Measurements from ENCODE around the gene PIAS2.
"Not testable (repeated sequence)": the region's sequence is repeated elsewhere in the genome, so short reads cannot be mapped to it uniquely, and the experiment has no call there.

DNA sequence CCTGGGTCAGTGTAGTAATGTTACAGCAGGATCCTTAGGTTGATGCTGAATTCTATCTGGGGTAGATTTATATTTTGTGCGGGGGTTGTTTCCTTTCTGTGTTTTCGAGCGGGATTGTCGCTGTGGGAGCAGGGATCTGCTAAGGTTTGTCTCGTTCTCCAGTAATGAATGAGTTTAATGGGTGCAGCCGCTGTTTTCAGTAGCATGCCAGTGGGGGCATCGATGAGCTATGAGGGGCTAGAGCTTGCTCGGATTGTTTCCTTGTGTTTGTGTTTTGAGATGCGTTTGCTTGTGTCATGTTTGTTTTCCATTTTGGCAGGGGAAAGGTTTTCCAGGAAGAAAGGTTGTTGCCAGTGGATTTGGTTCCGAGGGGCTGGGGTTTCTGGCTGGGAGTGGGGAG, 49.0 kb upstream of the PIAS2 start:
- not testable (repeated sequence) for TF ChIP-seq SUZ12 (IDR thresholded peaks at IDR 0.05; ENCODE audit: extremely low read depth, insufficient read depth, insufficient read length); ZNF274 (IDR thresholded peaks at IDR 0.05; ENCODE audit: low read depth, low read length)

All from NT2/D1 (cell line).